ENCODE measurements around the gene INF2.

Gene INF2

GRCh38 chr14:104715416-104715815, 26.0 kb downstream of the INF2 start:
- TF ChIP-seq CTCF (conservative IDR thresholded peaks at IDR 0.05; ENCODE audit: low read depth, low read length): no peak
- no peak for DNase-seq (ENCODE audit: low read depth)

GRCh38 chr14:104715871-104716270, 26.5 kb downstream of the INF2 start:
- no peak overlapping the region for H3K4me3 ChIP-seq (ENCODE audit: low read depth, low read length)
- no peak for TF ChIP-seq CTCF (conservative IDR thresholded peaks at IDR 0.05; ENCODE audit: low read depth, low read length)

More at GRCh38 chr14:104715416-104715815, 26.0 kb downstream of the INF2 start:
- H3K4me3 ChIP-seq (ENCODE audit: low read depth, low read length): no peak overlapping the region

GRCh38 chr14:104717137-104717536, 27.7 kb downstream of the INF2 start:
- DNase-seq (ENCODE audit: low read depth): no peak
- TF ChIP-seq CTCF (conservative IDR thresholded peaks at IDR 0.05; ENCODE audit: low read depth, low read length): no peak
- H3K4me3 ChIP-seq (ENCODE audit: low read depth, low read length): no peak overlapping the region

More at GRCh38 chr14:104715871-104716270, 26.5 kb downstream of the INF2 start:
- no peak for DNase-seq (ENCODE audit: low read depth)

- no peak for DNase-seq (ENCODE audit: low read depth)
- H3K4me3 ChIP-seq (ENCODE audit: low read depth, low read length): no peak overlapping the region
- TF ChIP-seq CTCF (conservative IDR thresholded peaks at IDR 0.05; ENCODE audit: low read depth, low read length): no peak
These were observed 28.2 kb downstream of the INF2 start for GRCh38 chr14:104717646-104718045.

GRCh38 chr14:104718147-104718546, 28.7 kb downstream of the INF2 start:
- no peak overlapping the region for H3K4me3 ChIP-seq (ENCODE audit: low read depth, low read length)
- no peak for TF ChIP-seq CTCF (conservative IDR thresholded peaks at IDR 0.05; ENCODE audit: low read depth, low read length)
- no peak for DNase-seq (ENCODE audit: low read depth)

- DNase-seq (ENCODE audit: low read depth): no peak
- H3K4me3 ChIP-seq (ENCODE audit: low read depth, low read length): no peak overlapping the region
- TF ChIP-seq CTCF (conservative IDR thresholded peaks at IDR 0.05; ENCODE audit: low read depth, low read length): no peak
These were observed 29.5 kb downstream of the INF2 start for GRCh38 chr14:104718871-104719270.

GRCh38 chr14:104719343-104719742, 29.9 kb downstream of the INF2 start:
- no peak overlapping the region for H3K4me3 ChIP-seq (ENCODE audit: low read depth, low read length)
- no peak for TF ChIP-seq CTCF (conservative IDR thresholded peaks at IDR 0.05; ENCODE audit: low read depth, low read length)
- DNase-seq (ENCODE audit: low read depth): no peak
